OCI-LY7 (cell line): ENCODE results near the gene PPCS. TPM values are rescaled to one million over a fixed set of nuclear protein-coding genes. Genes with fewer than 3 reads are reported as not detected.

ENCODE experiments used
- BruUV-seq: library from RNA; stranded (reverse); fragments of 400-500 nt; replicated peaks from 2 replicates; lab custom pipeline; 2021; lab: Mats Ljungman, UMichigan
- CTCF ChIA-PET: fragments of 300-600 bp; sonication (Branson Sonifier 250); formaldehyde crosslinking; loops from one replicate; lab custom pipeline; 2022; ENCODE audit warnings: antibody characterized with exemption; ENCODE audit not compliant: unreplicated experiment; lab: Charles Lee
- POLR2A ChIA-PET: fragments of 300-600 bp; sonication (Branson Sonifier 250); formaldehyde crosslinking; loops from one replicate; lab custom pipeline; 2022; ENCODE audit warnings: antibody characterized with exemption; lab: Charles Lee
- DNase-seq: peaks from one replicate; pipeline ENCODE4 v3.0.0-alpha.2; 2015; ENCODE audit warnings: low spot score
- H2AFZ ChIP-seq: fragments of 200-600 bp; sonication (generic), shearing (Covaris generic); 2 replicates; pipeline ENCODE4 v1.6.1; 2014; ENCODE audit warnings: mild to moderate bottlenecking, antibody characterized with exemption, low read length, moderate library complexity
- H3K27ac ChIP-seq: fragments of 200-600 bp; sonication (generic); 2 replicates; pipeline ENCODE4 v1.5.1; 2014; ENCODE audit warnings: mixed run types, low read depth, mild to moderate bottlenecking, moderate library complexity, low read length, inconsistent platforms; ENCODE audit not compliant: poor library complexity, severe bottlenecking
- H3K36me3 ChIP-seq: fragments of 200-600 bp; sonication (generic); 2 replicates; pipeline ENCODE4 v1.6.1; 2014; ENCODE audit warnings: mild to moderate bottlenecking, antibody characterized with exemption, low read length, moderate library complexity, mixed read lengths; ENCODE audit not compliant: insufficient read depth
- H3K4me1 ChIP-seq: fragments of 200-600 bp; sonication (generic); 2 replicates; pipeline ENCODE4 v1.5.1; 2014; ENCODE audit warnings: mild to moderate bottlenecking, low read length; ENCODE audit not compliant: insufficient read depth, poor library complexity, severe bottlenecking
- H3K4me2 ChIP-seq: fragments of 200-600 bp; sonication (generic); 2 replicates; pipeline ENCODE4 v1.6.1; 2014; ENCODE audit warnings: mild to moderate bottlenecking, low read length
- H3K4me3 ChIP-seq: fragments of 200-600 bp; sonication (generic); 2 replicates; pipeline ENCODE4 v1.5.1; 2014; ENCODE audit warnings: mild to moderate bottlenecking, low read depth, low read length; ENCODE audit not compliant: poor library complexity, severe bottlenecking
- H3K79me2 ChIP-seq: fragments of 200-600 bp; sonication (generic); 2 replicates; pipeline ENCODE4 v1.6.1; 2016; ENCODE audit warnings: low read depth, mild to moderate bottlenecking, low read length, moderate library complexity, mixed read lengths; ENCODE audit not compliant: insufficient read depth
- H3K9me2 ChIP-seq: fragments of 200-600 bp; sonication (generic); 2 replicates; pipeline ENCODE4 v1.6.1; 2016; ENCODE audit warnings: mild to moderate bottlenecking, low read length, mixed read lengths; ENCODE audit not compliant: insufficient read depth
- H3K9me3 ChIP-seq: fragments of 200-600 bp; sonication (generic); 2 replicates; pipeline ENCODE4 v1.6.1; 2014; ENCODE audit warnings: mild to moderate bottlenecking, mixed run types, low read length, mixed read lengths
- H4K20me1 ChIP-seq: fragments of 200-600 bp; sonication (generic); 2 replicates; pipeline ENCODE4 v1.6.1; 2014; ENCODE audit warnings: mild to moderate bottlenecking, antibody characterized with exemption, low read length, moderate library complexity, mixed read lengths; ENCODE audit not compliant: insufficient read depth
- EZH2phosphoT487 ChIP-seq: fragments of 200-600 bp; sonication (generic); IDR thresholded peaks from 2 replicates; pipeline ENCODE4 v1.6.1; 2018; ENCODE audit warnings: low read depth, borderline replicate concordance, mild to moderate bottlenecking, mixed run types, antibody characterized with exemption, low read length, moderate library complexity, mixed read lengths
- intact Hi-C: fragments of 100-400 bp; cut with micrococcal nuclease; formaldehyde crosslinking; loops from one replicate; pipeline ENCODE4 v1.10.0; 2022; ENCODE audit not compliant: unreplicated experiment
- total RNA-seq, 2 experiments: library from RNA; depleted of rRNA in 1 of 2; stranded (reverse); fragments of >200 nt in 1 of 2; shearing (Covaris generic) in 1 of 2; gene quantifications; 2 replicates each; pipeline ENCODE4 v1.2.3, GENCODE V29; 2014 to 2022
- TF ChIP-seq, protein P1 (sequence below): fragments of 200-600 bp; sonication (generic); conservative IDR thresholded peaks from 2 replicates; pipeline ENCODE4 v1.5.1; 2014; ENCODE audit warnings: mild to moderate bottlenecking, antibody characterized with exemption, low read length, moderate library complexity, mixed read lengths

The PPCS gene
- total RNA-seq, 2 experiments from 2014 or later: 29.2 to 46.9 TPM

DNA sequence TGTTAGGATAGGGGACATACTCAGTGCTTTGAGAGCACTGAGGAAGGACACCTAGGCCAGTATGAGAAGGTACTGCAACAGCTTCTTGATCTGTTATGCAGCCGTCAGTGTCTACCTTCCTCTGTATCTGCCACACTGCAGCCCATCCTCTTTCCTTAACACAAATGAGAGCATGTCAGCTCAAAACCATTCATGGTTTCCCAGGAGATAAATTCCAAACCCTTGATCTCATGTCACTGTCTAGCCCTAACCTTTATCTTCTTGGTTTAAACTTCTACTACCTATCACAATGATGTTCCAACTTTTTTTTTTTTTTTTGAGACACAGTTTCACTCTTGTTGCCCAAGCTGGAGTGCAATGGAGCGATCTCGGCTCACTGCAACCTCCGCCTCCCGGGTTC is 1.9 kb upstream of the PPCS start:
- TF ChIP-seq EZH2phosphoT487: no peak
- TF ChIP-seq, protein P1, sequence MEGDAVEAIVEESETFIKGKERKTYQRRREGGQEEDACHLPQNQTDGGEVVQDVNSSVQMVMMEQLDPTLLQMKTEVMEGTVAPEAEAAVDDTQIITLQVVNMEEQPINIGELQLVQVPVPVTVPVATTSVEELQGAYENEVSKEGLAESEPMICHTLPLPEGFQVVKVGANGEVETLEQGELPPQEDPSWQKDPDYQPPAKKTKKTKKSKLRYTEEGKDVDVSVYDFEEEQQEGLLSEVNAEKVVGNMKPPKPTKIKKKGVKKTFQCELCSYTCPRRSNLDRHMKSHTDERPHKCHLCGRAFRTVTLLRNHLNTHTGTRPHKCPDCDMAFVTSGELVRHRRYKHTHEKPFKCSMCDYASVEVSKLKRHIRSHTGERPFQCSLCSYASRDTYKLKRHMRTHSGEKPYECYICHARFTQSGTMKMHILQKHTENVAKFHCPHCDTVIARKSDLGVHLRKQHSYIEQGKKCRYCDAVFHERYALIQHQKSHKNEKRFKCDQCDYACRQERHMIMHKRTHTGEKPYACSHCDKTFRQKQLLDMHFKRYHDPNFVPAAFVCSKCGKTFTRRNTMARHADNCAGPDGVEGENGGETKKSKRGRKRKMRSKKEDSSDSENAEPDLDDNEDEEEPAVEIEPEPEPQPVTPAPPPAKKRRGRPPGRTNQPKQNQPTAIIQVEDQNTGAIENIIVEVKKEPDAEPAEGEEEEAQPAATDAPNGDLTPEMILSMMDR: no peak
- CTCF ChIA-PET: no interaction called here
- Histone ChIP-seq H3K36me3 (peaks cover 12% of the 10 kb centered on the region; the same call in 1 of the 2 replicates), H3K9me3 (no peaks in the 10 kb centered on the region), H3K9me2 (no peaks in the 10 kb centered on the region), H3K4me1 (peaks cover 12% of the 10 kb centered on the region), H3K4me2 (no peak overlapping the region), H3K4me3 (no peak overlapping the region), H4K20me1 (no peaks in the 10 kb centered on the region), H3K27ac (no peak overlapping the region), H2AFZ (no peak overlapping the region), H3K79me2 (peaks cover 4% of the 10 kb centered on the region; the same call in 1 of the 2 replicates)
- intact Hi-C loops: no loop called here
- BruUV-seq: no TSS peak
- POLR2A ChIA-PET: interaction anchor here (0.7 kb wide), 1 partner anchor 57 kb away, joined by 4 read pairs; no protein-coding TSS in a partner anchor
- DNase-seq: no peak

DNA sequence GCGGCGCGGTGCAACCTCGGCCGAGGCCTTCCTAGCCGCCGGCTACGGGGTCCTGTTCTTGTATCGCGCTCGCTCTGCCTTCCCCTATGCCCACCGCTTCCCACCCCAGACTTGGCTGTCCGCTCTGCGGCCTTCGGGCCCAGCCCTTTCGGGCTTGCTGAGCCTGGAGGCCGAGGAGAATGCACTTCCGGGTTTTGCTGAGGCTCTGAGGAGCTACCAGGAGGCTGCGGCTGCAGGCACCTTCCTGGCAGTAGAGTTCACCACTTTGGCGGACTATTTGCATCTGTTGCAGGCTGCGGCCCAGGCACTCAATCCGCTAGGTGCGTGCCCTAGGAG is 379 bp downstream of the PPCS start:
- H3K9me3 ChIP-seq: no peaks in the 10 kb centered on the region
- intact Hi-C loops: loop anchor here (2.0 kb wide), 1 partner anchor 122 kb away; the partner anchor contains the start of gene FOXJ3
- peak overlapping the region; percentile 99 for H2AFZ ChIP-seq
- ChIA-PET POLR2A (interaction anchor here (0.6 to 1.2 kb wide), 3 partner anchors 140 to 310 kb away, joined by 3 read pairs; partner anchors contain the start of genes C1orf50, P3H1 and YBX1), CTCF (no interaction called here)
- peak; percentile 83 for DNase-seq
- no peaks in the 10 kb centered on the region for H3K9me2 ChIP-seq
- peak overlapping the region; percentile 69 for H3K27ac ChIP-seq
- H3K4me2 ChIP-seq: peak overlapping the region; percentile 79
- TF ChIP-seq, protein P1: no peak
- TF ChIP-seq EZH2phosphoT487: no peak
- H3K79me2 ChIP-seq: peaks cover 4% of the 10 kb centered on the region; the same call in 1 of the 2 replicates
- BruUV-seq: no TSS peak
- peaks cover 13% of the 10 kb centered on the region for H3K4me1 ChIP-seq
- no peaks in the 10 kb centered on the region for H4K20me1 ChIP-seq
- peaks cover 17% of the 10 kb centered on the region; the same call in 1 of the 2 replicates for H3K36me3 ChIP-seq
- H3K4me3 ChIP-seq: peak overlapping the region; percentile 74

DNA sequence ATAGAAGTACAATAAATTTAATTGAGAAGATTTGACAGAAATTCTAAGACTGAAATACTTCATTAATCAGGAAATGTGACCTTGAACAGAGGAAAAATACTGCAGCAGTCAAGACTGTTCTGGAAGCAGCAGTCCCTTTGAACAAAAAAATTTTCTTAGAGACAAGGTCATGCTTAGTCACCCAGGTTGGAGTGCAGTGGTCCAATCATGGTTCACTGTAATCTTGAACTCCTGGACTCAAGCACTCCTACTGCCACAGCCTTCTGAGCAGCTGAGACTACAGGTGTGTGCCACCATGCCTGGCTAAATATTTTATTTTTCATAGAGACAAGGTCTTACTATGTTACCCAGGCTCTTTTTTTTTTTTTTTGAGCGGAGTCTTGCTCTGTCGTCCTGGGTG is 4.9 kb downstream of the PPCS start:
- CTCF ChIA-PET: no interaction called here

More for the DNA sequence above, 4.9 kb downstream of the PPCS start:
- Histone ChIP-seq H3K4me3 (no peak overlapping the region), H3K79me2 (peaks cover 4% of the 10 kb centered on the region; the same call in 1 of the 2 replicates), H3K4me1 (peaks cover 17% of the 10 kb centered on the region), H2AFZ (no peak overlapping the region), H3K36me3 (peaks cover 17% of the 10 kb centered on the region; the same call in 1 of the 2 replicates), H3K9me2 (no peaks in the 10 kb centered on the region), H3K4me2 (no peak overlapping the region), H3K9me3 (no peaks in the 10 kb centered on the region), H4K20me1 (no peaks in the 10 kb centered on the region), H3K27ac (no peak overlapping the region)
- TF ChIP-seq, protein P1: no peak
- no peak for TF ChIP-seq EZH2phosphoT487
- POLR2A ChIA-PET: no interaction called here
- no peak for DNase-seq
- intact Hi-C loops: no loop called here
- no TSS peak for BruUV-seq
